SK-N-SH (cell line): ENCODE data around the gene LIN9. TPM values are rescaled to one million over a fixed set of nuclear protein-coding genes. Genes with fewer than 3 reads are reported as not detected.

Experiments
- CTCF ChIA-PET: fragments of 300-600, 350-600 bp; formaldehyde crosslinking; extraction: SDS; loops from one replicate; lab custom pipeline; 2021; lab: Yijun Ruan, JAX
- POLR2A ChIA-PET: fragments of 350-600 bp; sonication (Branson Sonifier 250); formaldehyde crosslinking; extraction: SDS; loops from one replicate; lab custom pipeline; 2020; ENCODE audit warnings: antibody characterized with exemption, inconsistent platforms; lab: Yijun Ruan, JAX
- DNase-seq: peaks from one replicate; pipeline ENCODE4 v3.0.0; 2012
- H2AFZ ChIP-seq: fragments of 200-600 bp; sonication (generic); 2 replicates; pipeline ENCODE4 v1.8.1; 2016; ENCODE audit warnings: antibody characterized with exemption, mild to moderate bottlenecking, low read depth
- H3F3A ChIP-seq: fragments of 200-600 bp; sonication (generic); replicated peaks from 2 replicates; pipeline ENCODE3; 2016; ENCODE audit warnings: antibody characterized with exemption, mild to moderate bottlenecking; ENCODE audit not compliant: insufficient read depth
- H3K27ac ChIP-seq, 2 experiments: fragments of 200-500 bp in 1 of 2; fragments of 200-600 bp in 1 of 2; sonication (Bioruptor generic) in 1 of 2; sonication (generic), shearing (Covaris generic) in 1 of 2; 2 replicates each; pipeline versions ENCODE4 v1.5.1 to v1.6.1; 2014 to 2016; ENCODE audit warnings: low read depth in 2 of 2, inconsistent platforms in 1 of 2, low read length in 1 of 2, mild to moderate bottlenecking in 1 of 2, mixed read lengths in 1 of 2
- H3K27me3 ChIP-seq: fragments of 200-600 bp; sonication (generic), shearing (Covaris generic); 2 replicates; pipeline ENCODE4 v1.6.1; 2016; ENCODE audit warnings: mixed run types; ENCODE audit not compliant: insufficient read depth
- H3K36me3 ChIP-seq, 2 experiments: fragments of 200-500 bp in 1 of 2; fragments of 200-600 bp in 1 of 2; sonication (Bioruptor generic) in 1 of 2; sonication (generic) in 1 of 2; replicated peaks in 1 of 2; 2 replicates each; pipeline versions ENCODE3 to v1.5.1; 2014 to 2016; ENCODE audit warnings: low read length in 1 of 2, mild to moderate bottlenecking in 1 of 2; ENCODE audit not compliant: insufficient read depth in 2 of 2, control insufficient read depth in 1 of 2
- H3K4me1 ChIP-seq, 2 experiments: fragments of 200-500 bp in 1 of 2; fragments of 200-600 bp in 1 of 2; sonication (Bioruptor generic) in 1 of 2; sonication (generic), shearing (Covaris generic) in 1 of 2; 2 replicates each; pipeline versions ENCODE4 v1.5.1 to v1.6.1; 2014 to 2016; ENCODE audit warnings: low read depth in 1 of 2, low read length in 1 of 2, mixed run types in 1 of 2; ENCODE audit not compliant: insufficient read depth in 2 of 2, control insufficient read depth in 1 of 2
- H3K4me2 ChIP-seq: fragments of 200-600 bp; sonication (generic), shearing (Covaris generic); 2 replicates; pipeline ENCODE4 v1.6.1; 2017; ENCODE audit warnings: mixed run types
- H3K4me3 ChIP-seq, 2 experiments: fragments of 200-500 bp in 1 of 2; fragments of 200-600 bp in 1 of 2; sonication (Bioruptor generic) in 1 of 2; sonication (generic), shearing (Covaris generic) in 1 of 2; 2 replicates each; pipeline versions ENCODE4 v1.5.1 to v1.8.1; 2014 to 2016; ENCODE audit warnings: low read depth in 2 of 2, inconsistent platforms in 1 of 2, low read length in 1 of 2, mild to moderate bottlenecking in 1 of 2, mixed read lengths in 1 of 2, moderate library complexity in 1 of 2
- H3K79me2 ChIP-seq: fragments of 200-600 bp; sonication (generic); 2 replicates; pipeline ENCODE4 v1.8.1; 2017; ENCODE audit warnings: mild to moderate bottlenecking; ENCODE audit not compliant: insufficient read depth
- H3K9ac ChIP-seq: fragments of 200-600 bp; sonication (generic); 2 replicates; pipeline ENCODE4 v1.6.1; 2017; ENCODE audit warnings: mixed run types
- H3K9me2 ChIP-seq: fragments of 200-600 bp; sonication (generic); 2 replicates; pipeline ENCODE4 v1.6.1; 2017; ENCODE audit warnings: mixed run types
- H3K9me3 ChIP-seq: fragments of 200-600 bp; sonication (generic); 2 replicates; pipeline ENCODE4 v1.6.1; 2017; ENCODE audit warnings: mixed run types, mild to moderate bottlenecking, moderate library complexity
- H4K20me1 ChIP-seq: fragments of 200-600 bp; sonication (generic); 2 replicates; pipeline ENCODE4 v1.6.1; 2017; ENCODE audit warnings: mild to moderate bottlenecking, mixed run types; ENCODE audit not compliant: insufficient read depth
- CHD2 ChIP-seq: fragments of 150-350 bp; IDR thresholded peaks from 2 replicates; pipeline ENCODE4 v1.6.1; 2018; ENCODE audit warnings: low read length; ENCODE audit not compliant: partially characterized antibody
- ELF1 ChIP-seq: IDR thresholded peaks from 2 replicates; pipeline ENCODE4 v1.4.0; 2012
- EP300 ChIP-seq, 2 experiments: IDR thresholded peaks; 2 replicates each; pipeline versions ENCODE4 v1.4.0 to v1.6.1; 2012; ENCODE audit warnings: borderline replicate concordance in 1 of 2, low read depth in 1 of 2, low read length in 1 of 2
- EZH2phosphoT487 ChIP-seq: fragments of 200-600 bp; sonication (generic); IDR thresholded peaks from 2 replicates; pipeline ENCODE4 v1.6.1; 2017; ENCODE audit warnings: low read depth, mixed run types, mild to moderate bottlenecking, antibody characterized with exemption, moderate library complexity, borderline replicate concordance
- FOXJ3 ChIP-seq: sonication (generic); formaldehyde crosslinking; IDR thresholded peaks from 2 replicates; pipeline ENCODE4 v1.5.1; 2020; ENCODE audit warnings: mild to moderate bottlenecking, missing genetic modification reagents
- GABPA ChIP-seq: IDR thresholded peaks from 2 replicates; pipeline ENCODE4 v1.4.0; 2012; ENCODE audit warnings: low read depth, mild to moderate bottlenecking
- NRF1 ChIP-seq: IDR thresholded peaks from 2 replicates; pipeline ENCODE4 v1.6.1; 2012; ENCODE audit warnings: low read depth, mild to moderate bottlenecking, low read length
- RAD21 ChIP-seq: IDR thresholded peaks from 2 replicates; pipeline ENCODE4 v1.6.1; 2012; ENCODE audit warnings: mild to moderate bottlenecking, low read length
- RCOR1 ChIP-seq: fragments of 150-350 bp; IDR thresholded peaks from 2 replicates; pipeline ENCODE4 v1.6.1; 2017; ENCODE audit warnings: antibody characterized with exemption, low read length
- RFX5 ChIP-seq: IDR thresholded peaks from 2 replicates; pipeline ENCODE4 v1.6.1; 2012; ENCODE audit warnings: mild to moderate bottlenecking, improper control_type of control experiment, low read length
- SIN3A ChIP-seq: IDR thresholded peaks from 2 replicates; pipeline ENCODE4 v1.6.1; 2012; ENCODE audit warnings: low read depth, mild to moderate bottlenecking, low read length, moderate library complexity, borderline replicate concordance
- TAF1 ChIP-seq: IDR thresholded peaks from 2 replicates; pipeline ENCODE4 v1.6.1; 2012; ENCODE audit warnings: low read depth, mild to moderate bottlenecking, low read length, moderate library complexity, borderline replicate concordance
- TEAD4 ChIP-seq: IDR thresholded peaks from 2 replicates; pipeline ENCODE4 v1.4.0; 2012; ENCODE audit warnings: mild to moderate bottlenecking, borderline replicate concordance; ENCODE audit not compliant: insufficient read depth
- USF1 ChIP-seq: IDR thresholded peaks from 2 replicates; pipeline ENCODE4 v1.4.0; 2012; ENCODE audit warnings: low read depth, borderline replicate concordance
- YY1 ChIP-seq: IDR thresholded peaks from 2 replicates; pipeline ENCODE4 v1.4.0; 2012; ENCODE audit warnings: low read depth, mild to moderate bottlenecking
- WGBS: methylation state at CpG from one replicate; pipeline ENCODE4 v1.1.6; 2017; ENCODE audit warnings: low lambda C conversion rate; 5-methylcytosine and 5-hydroxymethylcytosine counted together
- polyA plus RNA-seq, 3 experiments: library from polyadenylated mRNA; depleted of rRNA; stranded (reverse); fragments of >200 nt; gene quantifications; 2 replicates each; pipeline ENCODE4 v1.2.3, GENCODE V29; 2012
- TF ChIP-seq, protein P1 (sequence below): IDR thresholded peaks from 2 replicates; pipeline ENCODE4 v1.4.0; 2012; ENCODE audit warnings: low read depth, borderline replicate concordance
- TF ChIP-seq, protein P2 (sequence below): IDR thresholded peaks from 2 replicates; pipeline ENCODE4; 2012
- TF ChIP-seq, protein P3 (sequence below): IDR thresholded peaks from 2 replicates; pipeline ENCODE4 v1.6.1; 2012; ENCODE audit warnings: mild to moderate bottlenecking, low read depth, low read length, moderate library complexity

LIN9 gene
- polyA plus RNA-seq, 1 of the 3 experiments (the other 2 are of a cell fraction) = 1.7 TPM

GRCh38 chr1:226337276-226337875 is 28.4 kb upstream of the LIN9 start:
- no peaks in the 10 kb centered on the region for H3K9me2 ChIP-seq
- POLR2A ChIA-PET = no interaction called here

GRCh38 chr1:226335661-226336060 is 26.7 kb upstream of the LIN9 start:
- H3K36me3 ChIP-seq = no peaks in the 10 kb centered on the region
- peaks cover 0 to 2% of the 10 kb centered on the region in 2 experiments; a peak in 2 of 4 replicates for H3K4me1 ChIP-seq
- H3K27me3 ChIP-seq = no peaks in the 10 kb centered on the region
- DNase-seq = no peak
- H3K9me3 ChIP-seq = no peaks in the 10 kb centered on the region
- H3K27ac ChIP-seq = no peak overlapping the region
- no peaks in the 10 kb centered on the region for H4K20me1 ChIP-seq
- H2AFZ ChIP-seq = no peak overlapping the region
- ChIA-PET CTCF (interaction anchor here (7.9 kb wide), 1 partner anchor 211 kb away, joined by 75 read pairs; no protein-coding TSS in a partner anchor), POLR2A (no interaction called here)
- H3K4me2 ChIP-seq = no peak overlapping the region
- H3F3A ChIP-seq = no peaks in the 10 kb centered on the region
- H3K4me3 ChIP-seq = no peak overlapping the region
- no peak for TF ChIP-seq RFX5
- no peak for TF ChIP-seq USF1
- TF ChIP-seq TEAD4 = no peak
- TF ChIP-seq SIN3A = no peak
- TF ChIP-seq, protein P1, sequence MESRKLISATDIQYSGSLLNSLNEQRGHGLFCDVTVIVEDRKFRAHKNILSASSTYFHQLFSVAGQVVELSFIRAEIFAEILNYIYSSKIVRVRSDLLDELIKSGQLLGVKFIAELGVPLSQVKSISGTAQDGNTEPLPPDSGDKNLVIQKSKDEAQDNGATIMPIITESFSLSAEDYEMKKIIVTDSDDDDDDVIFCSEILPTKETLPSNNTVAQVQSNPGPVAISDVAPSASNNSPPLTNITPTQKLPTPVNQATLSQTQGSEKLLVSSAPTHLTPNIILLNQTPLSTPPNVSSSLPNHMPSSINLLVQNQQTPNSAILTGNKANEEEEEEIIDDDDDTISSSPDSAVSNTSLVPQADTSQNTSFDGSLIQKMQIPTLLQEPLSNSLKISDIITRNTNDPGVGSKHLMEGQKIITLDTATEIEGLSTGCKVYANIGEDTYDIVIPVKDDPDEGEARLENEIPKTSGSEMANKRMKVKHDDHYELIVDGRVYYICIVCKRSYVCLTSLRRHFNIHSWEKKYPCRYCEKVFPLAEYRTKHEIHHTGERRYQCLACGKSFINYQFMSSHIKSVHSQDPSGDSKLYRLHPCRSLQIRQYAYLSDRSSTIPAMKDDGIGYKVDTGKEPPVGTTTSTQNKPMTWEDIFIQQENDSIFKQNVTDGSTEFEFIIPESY = no peak
- no peak for TF ChIP-seq NRF1
- no peak for TF ChIP-seq EZH2phosphoT487
- no peak for TF ChIP-seq FOXJ3
- no peak for TF ChIP-seq GABPA
- TF ChIP-seq ELF1 = no peak
- TF ChIP-seq CHD2 = no peak
- TF ChIP-seq, protein P2, sequence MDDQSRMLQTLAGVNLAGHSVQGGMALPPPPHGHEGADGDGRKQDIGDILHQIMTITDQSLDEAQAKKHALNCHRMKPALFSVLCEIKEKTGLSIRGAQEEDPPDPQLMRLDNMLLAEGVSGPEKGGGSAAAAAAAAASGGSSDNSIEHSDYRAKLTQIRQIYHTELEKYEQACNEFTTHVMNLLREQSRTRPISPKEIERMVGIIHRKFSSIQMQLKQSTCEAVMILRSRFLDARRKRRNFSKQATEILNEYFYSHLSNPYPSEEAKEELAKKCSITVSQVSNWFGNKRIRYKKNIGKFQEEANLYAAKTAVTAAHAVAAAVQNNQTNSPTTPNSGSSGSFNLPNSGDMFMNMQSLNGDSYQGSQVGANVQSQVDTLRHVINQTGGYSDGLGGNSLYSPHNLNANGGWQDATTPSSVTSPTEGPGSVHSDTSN = no peak
- TF ChIP-seq EP300 (IDR thresholded peaks at IDR 0.05; ENCODE audit: borderline replicate concordance in 1 of 2, low read depth in 1 of 2, low read length in 1 of 2) = no peak
- TF ChIP-seq RCOR1 = no peak
- no peak for TF ChIP-seq RAD21
- TF ChIP-seq TAF1 = no peak
- TF ChIP-seq, protein P3, sequence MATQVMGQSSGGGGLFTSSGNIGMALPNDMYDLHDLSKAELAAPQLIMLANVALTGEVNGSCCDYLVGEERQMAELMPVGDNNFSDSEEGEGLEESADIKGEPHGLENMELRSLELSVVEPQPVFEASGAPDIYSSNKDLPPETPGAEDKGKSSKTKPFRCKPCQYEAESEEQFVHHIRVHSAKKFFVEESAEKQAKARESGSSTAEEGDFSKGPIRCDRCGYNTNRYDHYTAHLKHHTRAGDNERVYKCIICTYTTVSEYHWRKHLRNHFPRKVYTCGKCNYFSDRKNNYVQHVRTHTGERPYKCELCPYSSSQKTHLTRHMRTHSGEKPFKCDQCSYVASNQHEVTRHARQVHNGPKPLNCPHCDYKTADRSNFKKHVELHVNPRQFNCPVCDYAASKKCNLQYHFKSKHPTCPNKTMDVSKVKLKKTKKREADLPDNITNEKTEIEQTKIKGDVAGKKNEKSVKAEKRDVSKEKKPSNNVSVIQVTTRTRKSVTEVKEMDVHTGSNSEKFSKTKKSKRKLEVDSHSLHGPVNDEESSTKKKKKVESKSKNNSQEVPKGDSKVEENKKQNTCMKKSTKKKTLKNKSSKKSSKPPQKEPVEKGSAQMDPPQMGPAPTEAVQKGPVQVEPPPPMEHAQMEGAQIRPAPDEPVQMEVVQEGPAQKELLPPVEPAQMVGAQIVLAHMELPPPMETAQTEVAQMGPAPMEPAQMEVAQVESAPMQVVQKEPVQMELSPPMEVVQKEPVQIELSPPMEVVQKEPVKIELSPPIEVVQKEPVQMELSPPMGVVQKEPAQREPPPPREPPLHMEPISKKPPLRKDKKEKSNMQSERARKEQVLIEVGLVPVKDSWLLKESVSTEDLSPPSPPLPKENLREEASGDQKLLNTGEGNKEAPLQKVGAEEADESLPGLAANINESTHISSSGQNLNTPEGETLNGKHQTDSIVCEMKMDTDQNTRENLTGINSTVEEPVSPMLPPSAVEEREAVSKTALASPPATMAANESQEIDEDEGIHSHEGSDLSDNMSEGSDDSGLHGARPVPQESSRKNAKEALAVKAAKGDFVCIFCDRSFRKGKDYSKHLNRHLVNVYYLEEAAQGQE = no peak; the same call in 1 of the 2 replicates
- no peaks in the 10 kb centered on the region for H3K79me2 ChIP-seq
- H3K9ac ChIP-seq = no peak overlapping the region
- WGBS = 44% methylated on average over 1 of the region's 1 CpG
- no peaks in the 10 kb centered on the region for H3K9me2 ChIP-seq

More at GRCh38 chr1:226337276-226337875, 28.4 kb upstream of the LIN9 start:
- no peak overlapping the region for H3K9ac ChIP-seq
- peaks cover 0 to 2% of the 10 kb centered on the region in 2 experiments; a peak in 2 of 4 replicates for H3K4me1 ChIP-seq
- no peaks in the 10 kb centered on the region for H3F3A ChIP-seq
- H3K27ac ChIP-seq = no peak overlapping the region
- H2AFZ ChIP-seq = no peak overlapping the region
- no peaks in the 10 kb centered on the region for H4K20me1 ChIP-seq
- CTCF ChIA-PET = interaction anchor here (7.9 kb wide), 1 partner anchor 213 kb away, joined by 75 read pairs; no protein-coding TSS in a partner anchor
- H3K4me3 ChIP-seq = no peak overlapping the region
- TF ChIP-seq RAD21 (no peak), YY1 (no peak)
- H3K27me3 ChIP-seq = no peaks in the 10 kb centered on the region
- H3K4me2 ChIP-seq = no peak overlapping the region
- no peak for DNase-seq
- no peaks in the 10 kb centered on the region for H3K9me3 ChIP-seq
- H3K79me2 ChIP-seq = no peaks in the 10 kb centered on the region
- WGBS = 57% methylated on average over 8 of the region's 8 CpGs
- H3K36me3 ChIP-seq = no peaks in the 10 kb centered on the region
